ENCODE results near the gene ATP11B.

DNA sequence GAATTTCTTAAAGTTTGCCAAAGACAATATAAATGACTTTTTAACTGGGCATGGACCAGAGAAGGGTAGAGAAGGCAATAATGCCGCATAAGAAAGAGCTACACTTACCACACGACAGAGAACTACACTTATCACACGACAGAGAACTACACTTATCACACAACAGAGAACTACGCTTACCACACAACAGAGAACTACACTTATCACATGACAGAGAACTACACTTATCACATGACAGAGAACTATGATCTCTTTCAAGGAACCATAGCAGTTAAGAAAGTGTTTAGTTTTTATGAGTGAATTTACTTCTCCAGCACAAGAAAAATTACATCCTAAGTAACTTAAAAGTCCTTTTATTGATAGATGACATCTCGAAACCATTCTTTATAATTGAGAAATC, 155.0 kb downstream of the ATP11B start:
- TF ChIP-seq, protein P1, sequence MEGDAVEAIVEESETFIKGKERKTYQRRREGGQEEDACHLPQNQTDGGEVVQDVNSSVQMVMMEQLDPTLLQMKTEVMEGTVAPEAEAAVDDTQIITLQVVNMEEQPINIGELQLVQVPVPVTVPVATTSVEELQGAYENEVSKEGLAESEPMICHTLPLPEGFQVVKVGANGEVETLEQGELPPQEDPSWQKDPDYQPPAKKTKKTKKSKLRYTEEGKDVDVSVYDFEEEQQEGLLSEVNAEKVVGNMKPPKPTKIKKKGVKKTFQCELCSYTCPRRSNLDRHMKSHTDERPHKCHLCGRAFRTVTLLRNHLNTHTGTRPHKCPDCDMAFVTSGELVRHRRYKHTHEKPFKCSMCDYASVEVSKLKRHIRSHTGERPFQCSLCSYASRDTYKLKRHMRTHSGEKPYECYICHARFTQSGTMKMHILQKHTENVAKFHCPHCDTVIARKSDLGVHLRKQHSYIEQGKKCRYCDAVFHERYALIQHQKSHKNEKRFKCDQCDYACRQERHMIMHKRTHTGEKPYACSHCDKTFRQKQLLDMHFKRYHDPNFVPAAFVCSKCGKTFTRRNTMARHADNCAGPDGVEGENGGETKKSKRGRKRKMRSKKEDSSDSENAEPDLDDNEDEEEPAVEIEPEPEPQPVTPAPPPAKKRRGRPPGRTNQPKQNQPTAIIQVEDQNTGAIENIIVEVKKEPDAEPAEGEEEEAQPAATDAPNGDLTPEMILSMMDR (IDR thresholded peaks at IDR 0.05) = no peak
- no peak for TF ChIP-seq POLR2A (IDR thresholded peaks at IDR 0.05)

Data from thyroid gland (tissue), 4 donors.